H1 (cell line): ENCODE measurements around the gene DNAJB13. TPM values are rescaled to one million over a fixed set of nuclear protein-coding genes. Genes with fewer than 3 reads are reported as not detected.

Experiments
- CTCF ChIA-PET: fragments of 300-600 bp; sonication (Branson Sonifier 250); formaldehyde crosslinking; loops from one replicate; lab custom pipeline; 2021; ENCODE audit not compliant: partially characterized antibody; lab: Charles Lee
- POLR2A ChIA-PET: fragments of 300-600 bp; sonication (Branson Sonifier 250); formaldehyde crosslinking; loops from one replicate; lab custom pipeline; 2021; ENCODE audit warnings: inconsistent platforms; ENCODE audit not compliant: partially characterized antibody; lab: Charles Lee
- DNase-seq, 2 experiments: peaks; one replicate each; pipeline versions ENCODE4 v3.0.0 to v3.0.0-alpha.2; 2010 to 2022; ENCODE audit warnings: low spot score in 2 of 2, low read depth in 1 of 2, mixed read lengths in 1 of 2
- FAIRE-seq: peaks from 2 replicates; lab custom pipeline; 2011; peaks lifted over from hg19 to GRCh38; lab: Jason Lieb, UNC
- H2AFZ ChIP-seq: 2 replicates; pipeline ENCODE4 v1.8.1; 2012; ENCODE audit warnings: low read length, inconsistent platforms
- H2AK5ac ChIP-seq: 2 replicates; pipeline ENCODE4 v1.6.1; 2013; ENCODE audit warnings: low read depth, low read length
- H2BK120ac ChIP-seq: replicated peaks from 2 replicates; pipeline ENCODE3; 2013; ENCODE audit warnings: low read depth, low read length, inconsistent platforms
- H2BK12ac ChIP-seq: 2 replicates; pipeline ENCODE4 v1.6.1; 2013; ENCODE audit warnings: low read depth, low read length
- H2BK15ac ChIP-seq: 2 replicates; pipeline ENCODE4 v1.6.1; 2013; ENCODE audit warnings: low read length
- H2BK20ac ChIP-seq: 2 replicates; pipeline ENCODE4 v1.6.1; 2013; ENCODE audit warnings: low read length
- H2BK5ac ChIP-seq: 2 replicates; pipeline ENCODE4 v1.6.1; 2013; ENCODE audit warnings: low read depth, low read length
- H3K14ac ChIP-seq: 2 replicates; pipeline ENCODE4 v1.6.1; 2013; ENCODE audit warnings: inconsistent platforms; ENCODE audit not compliant: insufficient read length
- H3K18ac ChIP-seq: 2 replicates; pipeline ENCODE4 v1.6.1; 2013; ENCODE audit warnings: low read length; ENCODE audit errors: extremely low read depth
- H3K23ac ChIP-seq: 2 replicates; pipeline ENCODE4 v1.6.1; 2013; ENCODE audit warnings: inconsistent platforms; ENCODE audit not compliant: insufficient read length
- H3K23me2 ChIP-seq: 2 replicates; pipeline ENCODE4 v1.6.1; 2013; ENCODE audit warnings: low read depth, low read length
- H3K27ac ChIP-seq: 2 replicates; pipeline ENCODE4 v1.6.1; 2011; ENCODE audit warnings: low read depth, low read length, inconsistent platforms
- H3K27me3 ChIP-seq, 4 experiments: replicated peaks in 1 of 4; 1 replicate in 1 of 4; 2 replicates in 3 of 4; pipeline versions ENCODE4 v1.6.1 to v1.8.1; 2011 to 2013; ENCODE audit warnings: low read length in 3 of 4, mild to moderate bottlenecking in 3 of 4, inconsistent platforms in 2 of 4, mixed read lengths in 2 of 4, moderate library complexity in 1 of 4; ENCODE audit not compliant: control insufficient read depth in 3 of 4, insufficient read depth in 3 of 4; ENCODE audit errors: extremely low read depth in 1 of 4
- H3K36me3 ChIP-seq, 4 experiments: 2 replicates each; pipeline versions ENCODE4 v1.6.1 to v1.8.1; 2011 to 2013; ENCODE audit warnings: mild to moderate bottlenecking in 4 of 4, low read length in 3 of 4, moderate library complexity in 2 of 4, control low read depth in 1 of 4, inconsistent platforms in 1 of 4; ENCODE audit not compliant: insufficient read depth in 4 of 4, control insufficient read depth in 2 of 4
- H3K4ac ChIP-seq: replicated peaks from 2 replicates; pipeline ENCODE3; 2013; ENCODE audit warnings: low read length, low read depth, mixed read lengths, inconsistent platforms; ENCODE audit not compliant: insufficient read length
- H3K4me1 ChIP-seq, 4 experiments: replicated peaks in 1 of 4; 1 replicate in 1 of 4; 2 replicates in 3 of 4; pipeline versions ENCODE4 v1.6.1 to v1.8.1; 2011 to 2013; ENCODE audit warnings: low read length in 3 of 4, inconsistent platforms in 2 of 4, mixed read lengths in 1 of 4; ENCODE audit not compliant: insufficient read depth in 4 of 4, control insufficient read depth in 3 of 4
- H3K4me2 ChIP-seq, 2 experiments: 2 replicates each; pipeline versions ENCODE4 v1.6.1 to v1.8.1; 2011 to 2013; ENCODE audit warnings: low read depth in 2 of 2, low read length in 2 of 2, control low read depth in 1 of 2, inconsistent platforms in 1 of 2, mild to moderate bottlenecking in 1 of 2; ENCODE audit not compliant: insufficient read depth in 1 of 2
- H3K4me3 ChIP-seq, 4 experiments: fragments of 200-600, 300-600 bp in 1 of 4; sonication (generic), shearing (Covaris generic), sonication (Bioruptor Twin) in 1 of 4; 2 replicates each; pipeline versions ENCODE4 v1.5.1 to v1.8.1; 2011 to 2016; ENCODE audit warnings: low read length in 4 of 4, low read depth in 3 of 4, control low read depth in 2 of 4, inconsistent platforms in 2 of 4, mild to moderate bottlenecking in 2 of 4, mixed read lengths in 1 of 4, moderate library complexity in 1 of 4; ENCODE audit not compliant: insufficient read depth in 2 of 4; ENCODE audit errors: extremely low read depth in 1 of 4
- H3K56ac ChIP-seq: replicated peaks from 2 replicates; pipeline ENCODE3; 2013; ENCODE audit warnings: low read depth, mild to moderate bottlenecking, mixed read lengths, low read length, inconsistent platforms; ENCODE audit not compliant: insufficient read length
- H3K79me1 ChIP-seq: 2 replicates; pipeline ENCODE4 v1.6.1; 2013; ENCODE audit warnings: low read depth, low read length, control low read depth
- H3K79me2 ChIP-seq, 2 experiments: 2 replicates each; pipeline versions ENCODE4 v1.6.1 to v1.8.1; 2012 to 2013; ENCODE audit warnings: low read length in 2 of 2, mild to moderate bottlenecking in 2 of 2, inconsistent platforms in 1 of 2; ENCODE audit not compliant: insufficient read depth in 2 of 2, control insufficient read depth in 1 of 2
- H3K9ac ChIP-seq, 4 experiments: replicated peaks in 1 of 4; 1 replicate in 1 of 4; 2 replicates in 3 of 4; pipeline versions ENCODE4 v1.6.1 to v1.8.1; 2011 to 2013; ENCODE audit warnings: low read depth in 3 of 4, low read length in 3 of 4, control low read depth in 2 of 4, mild to moderate bottlenecking in 2 of 4, moderate library complexity in 2 of 4, inconsistent platforms in 1 of 4; ENCODE audit errors: extremely low read depth in 1 of 4
- H3K9me3 ChIP-seq, 2 experiments: 2 replicates each; pipeline versions ENCODE4 v1.6.1 to v1.8.1; 2012 to 2013; ENCODE audit warnings: mild to moderate bottlenecking in 2 of 2, moderate library complexity in 2 of 2, control low read depth in 1 of 2, inconsistent platforms in 1 of 2, low read depth in 1 of 2, low read length in 1 of 2, mixed read lengths in 1 of 2; ENCODE audit not compliant: insufficient read depth in 2 of 2
- H4K20me1 ChIP-seq, 2 experiments: replicated peaks in 1 of 2; 2 replicates each; pipeline versions ENCODE3 to v1.8.1; 2011 to 2013; ENCODE audit warnings: inconsistent platforms in 2 of 2, low read length in 2 of 2, mild to moderate bottlenecking in 1 of 2; ENCODE audit not compliant: insufficient read depth in 2 of 2, control insufficient read depth in 1 of 2
- H4K5ac ChIP-seq: 2 replicates; pipeline ENCODE4 v1.6.1; 2013; ENCODE audit warnings: low read length, low read depth, mixed read lengths, inconsistent platforms; ENCODE audit not compliant: insufficient read length
- H4K8ac ChIP-seq: 2 replicates; pipeline ENCODE4 v1.8.0; 2013; ENCODE audit warnings: mild to moderate bottlenecking, moderate library complexity, low read length, inconsistent platforms; ENCODE audit not compliant: insufficient read depth; ENCODE audit errors: extremely low read depth
- H4K91ac ChIP-seq: replicated peaks from 2 replicates; pipeline ENCODE3; 2013; ENCODE audit warnings: low read length, mixed read lengths, inconsistent platforms; ENCODE audit not compliant: insufficient read length
- ASH2L ChIP-seq: fragments of 200-600, 300-600 bp; sonication (generic); IDR thresholded peaks from one replicate; pipeline ENCODE4 v1.7.1; 2017; ENCODE audit warnings: low read length
- BACH1 ChIP-seq: IDR thresholded peaks from 2 replicates; pipeline ENCODE4 v1.6.1; 2012; ENCODE audit warnings: low read length, improper control_type of control experiment
- BRCA1 ChIP-seq: IDR thresholded peaks from 2 replicates; pipeline ENCODE4 v1.6.1; 2012; ENCODE audit warnings: low read depth, low read length, improper control_type of control experiment
- CBX8 ChIP-seq: fragments of 300-800, 300-1000 bp; sonication (generic); IDR thresholded peaks from 2 replicates; pipeline ENCODE4 v1.7.1; 2016; ENCODE audit warnings: low read depth, low read length, borderline replicate concordance
- MAX ChIP-seq: IDR thresholded peaks from 2 replicates; pipeline ENCODE4 v1.6.1; 2012; ENCODE audit warnings: inconsistent platforms
- SIRT6 ChIP-seq: IDR thresholded peaks from one replicate; pipeline ENCODE4 v1.7.1; 2012; ENCODE audit warnings: low read length, inconsistent platforms
- TAF1 ChIP-seq: IDR thresholded peaks from 2 replicates; pipeline ENCODE4 v1.6.1; 2011; ENCODE audit warnings: mild to moderate bottlenecking, low read depth, low read length
- TBP ChIP-seq: IDR thresholded peaks from 2 replicates; pipeline ENCODE4 v1.6.1; 2011; ENCODE audit warnings: low read depth, low read length, improper control_type of control experiment
- WGBS, 2 experiments: shearing (Covaris generic) in 1 of 2; methylation state at CpG; one replicate each; pipeline versions ENCODE4 v1.1.6 to v1.1.7; 2013 to 2015; ENCODE audit warnings: low lambda C conversion rate in 2 of 2, mixed read lengths in 2 of 2, inconsistent platforms in 1 of 2, low coverage in 1 of 2, missing lambda C conversion rate in 1 of 2; ENCODE audit not compliant: insufficient replicate concordance in 2 of 2, insufficient coverage in 1 of 2, insufficient read length in 1 of 2; ENCODE audit errors: extremely low coverage in 1 of 2, missing lambda C conversion rate in 1 of 2; 5-methylcytosine and 5-hydroxymethylcytosine counted together
- polyA plus RNA-seq, 7 experiments: library from polyadenylated mRNA; depleted of rRNA in 3 of 7; stranded (reverse) in 5 of 7; unstranded in 2 of 7; fragments of >200 nt in 5 of 7; fragments of 200-250 nt in 2 of 7; gene quantifications; 1 replicate in 5 of 7; 2 replicates in 1 of 7; 4 replicates in 1 of 7; pipeline versions ENCODE4 v1.2.1 to v1.2.3, GENCODE V29; 2011 to 2013; ENCODE audit warnings: missing spikeins in 2 of 7, mixed read lengths in 2 of 7
- total RNA-seq: library from RNA; stranded (reverse); fragmentation: NEBNext Ultra II Directional; extraction: Animal tissue kit (Norgen Biotek cat#: 25700); gene quantifications from 2 replicates; pipeline ENCODE4 v1.2.1, GENCODE V29; 2021

Gene DNAJB13
- total and polyA plus RNA-seq, 2 of the 8 experiments (the other 6 are each of a cell fraction or from before 2014, with no cell fraction given): 0.27 TPM; not detected in 1

GRCh38 chr11:74018331-74019005, 67.6 kb downstream of the DNAJB13 start:
- Histone ChIP-seq H2BK120ac (no peak overlapping the region), H3K9ac (no peak overlapping the region), H3K4me3 (no peak overlapping the region), H3K9me3 (no peaks in the 10 kb centered on the region), H3K18ac (no peak overlapping the region), H3K14ac (no peak overlapping the region), H3K27me3 (no peaks in the 10 kb centered on the region), H2BK15ac (no peak overlapping the region), H3K27ac (no peak overlapping the region), H4K91ac (no peak overlapping the region), H2BK12ac (no peak overlapping the region), H3K56ac (no peak overlapping the region), H4K8ac (no peak overlapping the region), H3K4me1 (no peaks in the 10 kb centered on the region), H3K23ac (no peak overlapping the region), H3K4me2 (no peak overlapping the region), H3K79me2 (no peaks in the 10 kb centered on the region), H2BK20ac (no peak overlapping the region), H3K4ac (no peak overlapping the region), H3K23me2 (no peaks in the 10 kb centered on the region), H3K36me3 (peaks cover 0 to 7% (median 0%) of the 10 kb centered on the region in 4 experiments; a peak in 2 of 8 replicates), H3K79me1 (no peaks in the 10 kb centered on the region; the same call in 1 of the 2 replicates), H2AK5ac (no peak overlapping the region), H4K20me1 (no peaks in the 10 kb centered on the region), H4K5ac (no peak overlapping the region), H2BK5ac (no peak overlapping the region), H2AFZ (no peak overlapping the region)
- FAIRE-seq: no peak
- TF ChIP-seq CBX8: no peak
- TF ChIP-seq BRCA1: no peak
- no peak for TF ChIP-seq ASH2L
- no peak for TF ChIP-seq BACH1
- no peak for TF ChIP-seq SIRT6
- TF ChIP-seq TAF1: no peak
- TF ChIP-seq TBP: no peak
- no peak for TF ChIP-seq MAX
- 89% methylated on average over 9 of the region's 9 CpGs; no CpG with 5 or more reads in 1 of the 2 experiments for WGBS, 2 experiments
- ChIA-PET POLR2A (interaction anchor here (0.7 to 2.2 kb wide), 3 partner anchors 10 to 38 kb away, joined by 3 to 7 read pairs (median 3); partner anchors contain the start of gene UCP3), CTCF (interaction anchor here (1.0 to 2.9 kb wide), 2 partner anchors 8 to 54 kb away, joined by 4 to 9 read pairs; no protein-coding TSS in a partner anchor)
- DNase-seq: no peak
